GM10266 (cell line): ENCODE data around the gene ZSCAN12.

Experiments
- DNase-seq: peaks from one replicate; pipeline ENCODE4 v3.0.0; 2012; ENCODE audit errors: extremely low spot score
- TF ChIP-seq, protein P1 (sequence below): IDR thresholded peaks from 2 replicates; pipeline ENCODE4 v1.5.1; 2012; ENCODE audit warnings: mild to moderate bottlenecking, low read depth; ENCODE audit not compliant: control insufficient read depth, insufficient read depth; ENCODE audit errors: missing control alignments

The ZSCAN12 gene

DNA sequence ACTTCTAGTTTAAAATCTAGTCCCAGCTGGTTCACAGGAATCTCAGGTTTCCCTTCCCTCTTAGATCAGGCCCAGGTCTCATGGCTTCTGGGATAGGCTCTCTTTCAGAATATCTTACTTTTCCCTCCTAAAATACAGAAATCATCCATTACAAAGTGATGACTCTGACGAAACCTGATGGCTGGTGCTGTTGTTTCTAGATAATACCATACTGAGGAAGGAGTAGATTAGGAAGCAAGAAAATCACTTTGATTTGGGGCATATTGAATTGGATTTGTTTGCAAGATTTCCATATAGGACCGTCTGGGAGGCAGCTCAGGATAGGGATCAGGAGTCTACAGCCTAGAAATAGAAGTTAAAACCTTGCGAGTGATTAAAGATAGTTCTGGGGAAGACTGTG is 46.2 kb downstream of the ZSCAN12 start:
- TF ChIP-seq, protein P1, sequence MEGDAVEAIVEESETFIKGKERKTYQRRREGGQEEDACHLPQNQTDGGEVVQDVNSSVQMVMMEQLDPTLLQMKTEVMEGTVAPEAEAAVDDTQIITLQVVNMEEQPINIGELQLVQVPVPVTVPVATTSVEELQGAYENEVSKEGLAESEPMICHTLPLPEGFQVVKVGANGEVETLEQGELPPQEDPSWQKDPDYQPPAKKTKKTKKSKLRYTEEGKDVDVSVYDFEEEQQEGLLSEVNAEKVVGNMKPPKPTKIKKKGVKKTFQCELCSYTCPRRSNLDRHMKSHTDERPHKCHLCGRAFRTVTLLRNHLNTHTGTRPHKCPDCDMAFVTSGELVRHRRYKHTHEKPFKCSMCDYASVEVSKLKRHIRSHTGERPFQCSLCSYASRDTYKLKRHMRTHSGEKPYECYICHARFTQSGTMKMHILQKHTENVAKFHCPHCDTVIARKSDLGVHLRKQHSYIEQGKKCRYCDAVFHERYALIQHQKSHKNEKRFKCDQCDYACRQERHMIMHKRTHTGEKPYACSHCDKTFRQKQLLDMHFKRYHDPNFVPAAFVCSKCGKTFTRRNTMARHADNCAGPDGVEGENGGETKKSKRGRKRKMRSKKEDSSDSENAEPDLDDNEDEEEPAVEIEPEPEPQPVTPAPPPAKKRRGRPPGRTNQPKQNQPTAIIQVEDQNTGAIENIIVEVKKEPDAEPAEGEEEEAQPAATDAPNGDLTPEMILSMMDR = no peak
- DNase-seq = no peak

DNA sequence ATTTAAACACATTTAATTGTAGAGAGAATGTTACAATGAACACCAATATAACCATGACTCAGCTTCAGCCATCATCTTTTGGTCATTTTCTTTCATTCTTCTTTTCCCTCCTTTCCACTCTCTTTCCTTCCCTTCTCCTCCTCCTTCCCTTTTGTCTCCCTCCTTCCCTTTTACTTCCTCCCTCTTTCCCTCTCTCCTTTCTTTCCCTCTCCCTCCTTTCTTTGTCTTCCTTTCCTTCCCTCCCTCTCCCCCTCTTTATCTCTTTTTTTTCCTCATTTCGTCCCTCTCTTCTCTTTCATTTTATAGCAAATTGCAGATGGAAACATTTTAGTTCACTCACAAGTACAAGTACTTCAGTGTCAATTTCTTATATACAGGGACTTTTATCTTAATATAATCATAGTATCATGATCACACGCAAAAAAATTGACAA is 48.0 kb downstream of the ZSCAN12 start:
- no peak for DNase-seq
- TF ChIP-seq, protein P1 = no peak

DNA sequence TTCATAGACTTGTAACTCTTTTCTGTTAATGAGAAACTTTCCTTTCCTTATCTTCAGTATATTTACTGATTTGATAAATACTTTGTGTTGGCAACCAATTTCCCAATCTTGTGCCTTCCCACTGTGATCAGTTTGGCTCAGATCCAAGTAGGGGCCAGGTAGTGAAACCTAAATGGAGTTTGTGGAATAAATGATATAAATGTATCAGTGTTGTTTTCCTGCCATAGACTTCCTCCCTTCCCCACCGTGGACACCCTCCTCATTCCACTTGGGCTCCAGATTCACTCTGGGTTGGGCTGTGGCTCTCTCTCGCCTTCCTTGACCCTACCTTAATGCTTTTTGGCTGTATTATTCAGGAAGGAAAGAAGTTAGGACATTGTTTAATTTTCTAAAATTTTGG is 48.5 kb downstream of the ZSCAN12 start:
- TF ChIP-seq, protein P1 = no peak
- no peak for DNase-seq

DNA sequence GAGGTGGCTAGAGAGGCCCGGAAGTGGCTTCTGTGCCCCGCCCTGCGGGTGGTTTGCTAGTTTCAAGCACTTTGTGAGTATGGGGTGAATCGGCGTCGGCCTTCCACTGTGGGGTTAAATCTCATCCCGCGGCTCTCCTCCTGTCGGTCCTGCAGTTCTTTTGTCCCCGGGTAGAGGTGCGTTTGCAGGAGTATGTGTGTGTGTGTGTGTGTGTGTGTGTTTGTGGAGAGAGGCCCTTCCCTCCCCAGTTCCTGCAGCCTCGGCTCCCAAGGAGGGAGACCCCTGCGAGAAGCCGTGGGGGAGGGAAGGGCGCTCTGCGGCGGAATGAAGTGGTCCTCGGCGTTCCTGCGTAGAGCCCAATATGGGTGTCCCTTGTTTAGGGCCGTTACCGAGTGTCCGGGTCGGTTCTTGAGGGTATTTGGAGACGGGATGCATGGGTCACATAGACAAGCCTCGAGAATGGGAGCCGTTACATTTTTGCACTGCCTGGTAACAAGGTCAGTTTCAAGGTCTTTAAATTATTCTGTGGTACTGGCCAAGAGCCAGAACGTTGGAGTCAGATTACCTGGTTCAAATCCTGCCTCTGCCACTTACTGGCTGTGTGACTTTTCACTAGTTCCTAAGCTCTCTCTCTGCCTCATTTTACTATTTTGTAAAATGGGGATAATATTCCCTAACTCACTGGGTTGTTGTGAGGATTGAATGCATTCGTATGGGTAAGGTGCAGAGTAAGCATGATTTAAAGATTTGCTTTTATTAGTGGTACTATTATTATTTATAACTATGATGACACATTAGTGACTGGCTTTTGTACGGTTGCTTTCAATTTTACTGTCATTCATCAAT is 49.4 kb downstream of the ZSCAN12 start, which contains the start of gene ZKSCAN3:
Gene ZKSCAN3, plus strand, starts transcription at position 56 of the 846 bp plus-strand sequence. CDS start 9,640 bp downstream, outside the sequence.
- TF ChIP-seq, protein P1 = no peak
- DNase-seq = peak; percentile 80

DNA sequence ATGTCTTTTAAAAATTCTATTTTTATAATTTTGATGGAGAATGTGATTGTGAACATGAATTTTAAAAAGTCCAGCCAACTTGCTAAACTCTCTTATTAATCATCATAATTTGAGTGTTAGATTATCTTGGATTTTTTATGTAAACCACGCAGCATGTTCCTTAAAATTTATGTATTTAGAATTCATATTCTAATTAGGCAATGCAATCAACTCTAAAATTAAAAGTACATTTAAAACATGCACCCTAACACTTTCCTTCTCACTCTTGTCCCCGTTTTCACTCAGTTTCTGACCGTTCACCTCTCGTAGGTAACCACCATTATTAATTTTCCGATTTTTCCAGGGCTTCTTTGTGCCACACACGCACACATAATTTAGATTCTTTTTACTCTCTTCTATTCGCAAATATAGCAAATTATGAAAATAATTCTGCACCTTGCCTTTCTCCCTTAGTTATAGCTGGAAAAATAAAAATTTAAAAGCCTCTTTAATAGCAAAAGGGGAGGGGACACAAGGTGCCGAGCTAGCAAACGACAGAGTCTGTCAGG is 50.1 kb downstream of the ZSCAN12 start:
- TF ChIP-seq, protein P1 = no peak
- no peak for DNase-seq

DNA sequence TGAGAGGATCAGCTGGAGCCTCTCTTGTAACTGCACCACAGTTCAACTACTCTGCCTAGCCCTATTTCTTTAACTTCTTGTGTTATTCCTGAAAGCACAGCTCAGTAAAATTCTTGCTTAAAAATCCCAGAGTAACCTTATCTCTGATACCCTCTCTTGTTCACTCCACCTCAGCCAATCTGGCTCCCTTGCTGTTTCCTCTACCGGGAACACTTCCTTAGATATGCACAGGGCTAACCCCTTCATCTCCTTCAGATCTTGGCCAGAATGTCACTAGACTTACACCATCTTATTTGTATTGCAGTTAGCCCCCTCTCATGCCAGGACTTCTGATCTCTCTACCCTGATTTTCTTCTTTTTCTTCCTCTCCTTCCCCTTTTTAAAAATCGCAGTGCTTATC is 52.4 kb downstream of the ZSCAN12 start:
- TF ChIP-seq, protein P1 = no peak
- DNase-seq = no peak

DNA sequence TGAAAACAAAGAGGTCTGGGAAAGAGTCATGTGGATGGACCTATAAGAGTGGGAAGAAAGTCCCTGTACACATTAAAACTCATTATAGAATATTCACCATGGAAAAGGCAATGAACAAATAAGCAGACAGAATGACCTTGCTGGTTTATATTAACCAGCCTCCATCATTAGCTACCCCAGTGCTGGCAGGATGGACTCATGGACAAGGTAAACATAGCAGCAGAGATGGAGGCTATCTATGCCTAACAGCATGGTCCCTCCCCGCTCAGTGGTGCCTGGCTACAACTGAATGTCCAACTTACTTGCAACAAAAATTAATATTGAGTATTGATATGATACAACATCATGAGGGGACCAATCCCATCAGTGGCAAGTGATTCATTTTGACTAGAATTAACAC is 54.3 kb downstream of the ZSCAN12 start:
- no peak for DNase-seq
- TF ChIP-seq, protein P1 = no peak
